Activated naive CD4-positive, alpha-beta T cell treated with anti-CD3 and anti-CD28 coated beads, Interleukin-2, amount 50 U/mL, for 72 hours (primary cell): ENCODE measurements around the gene TACR1. TPM values are rescaled to one million over a fixed set of nuclear protein-coding genes. Genes with fewer than 3 reads are reported as not detected.

ENCODE experiments used
- ATAC-seq, 2 donors: fragments of 150-1000 bp; cut with Tn5 transposase; 2 replicates each; pipeline ENCODE4 v1.10.0; 2021; ENCODE audit warnings: mild to moderate bottlenecking in 2 of 2, moderate library complexity in 2 of 2
- DNase-seq, 2 donors: peaks; one replicate each; pipeline ENCODE4 v3.0.0; 2021 to 2022; ENCODE audit warnings: low spot score in 2 of 2
- H3K27ac Mint-ChIP-seq, 2 donors: one replicate each; pipeline ENCODE4 v1.8.0; 2022; ENCODE audit warnings: mild to moderate bottlenecking in 2 of 2, mixed read lengths in 2 of 2
- H3K36me3 Mint-ChIP-seq, 2 donors: one replicate each; pipeline ENCODE4 v1.8.0; 2022; ENCODE audit warnings: mixed read lengths in 2 of 2
- H3K9me3 Mint-ChIP-seq, 2 donors: one replicate each; pipeline ENCODE4 v1.8.0; 2022; ENCODE audit warnings: mixed read lengths in 2 of 2
- total RNA-seq, 2 donors: library from RNA; stranded (reverse); gene quantifications; one replicate each; pipeline ENCODE4 v1.2.3, GENCODE V29; 2022

TACR1 gene
- total RNA-seq, 2 donors from 2014 or later: not detected

- H3K9me3 Mint-ChIP-seq: no peaks in the 10 kb centered on the region
- DNase-seq: no peak
- ATAC-seq: no peak
- no peaks in the 10 kb centered on the region for H3K36me3 Mint-ChIP-seq
- H3K27ac Mint-ChIP-seq: no peak overlapping the region
These were observed 145.0 kb downstream of the TACR1 start for GRCh38 chr2:75054296-75054695.

- ATAC-seq: peak; percentile 29 to 56
These were observed 145.7 kb downstream of the TACR1 start for GRCh38 chr2:75053484-75054112.

GRCh38 chr2:75047992-75048625 lies 151.2 kb downstream of the TACR1 start:
- H3K36me3 Mint-ChIP-seq: no peaks in the 10 kb centered on the region
- DNase-seq (no peak), ATAC-seq (no peak)
- no peak overlapping the region for H3K27ac Mint-ChIP-seq
- no peaks in the 10 kb centered on the region for H3K9me3 Mint-ChIP-seq

More at GRCh38 chr2:75053484-75054112, 145.7 kb downstream of the TACR1 start:
- H3K27ac Mint-ChIP-seq: no peak overlapping the region
- H3K9me3 Mint-ChIP-seq: no peaks in the 10 kb centered on the region
- no peaks in the 10 kb centered on the region for H3K36me3 Mint-ChIP-seq
- peak in 1 of 2 donors; percentile 11 for DNase-seq

GRCh38 chr2:75047189-75047991 lies 151.9 kb downstream of the TACR1 start:
- no peak for DNase-seq
- no peaks in the 10 kb centered on the region for H3K9me3 Mint-ChIP-seq
- ATAC-seq: no peak
- H3K36me3 Mint-ChIP-seq: no peaks in the 10 kb centered on the region
- no peak overlapping the region for H3K27ac Mint-ChIP-seq

- Mint-ChIP-seq H3K9me3 (no peaks in the 10 kb centered on the region), H3K36me3 (no peaks in the 10 kb centered on the region), H3K27ac (no peak overlapping the region)
- DNase-seq (no peak), ATAC-seq (no peak)
These were observed 153.7 kb downstream of the TACR1 start for GRCh38 chr2:75045526-75046050.

GRCh38 chr2:75044291-75044690 lies 155.0 kb downstream of the TACR1 start:
- Mint-ChIP-seq H3K36me3 (no peaks in the 10 kb centered on the region), H3K9me3 (no peaks in the 10 kb centered on the region), H3K27ac (no peak overlapping the region)
- DNase-seq (no peak), ATAC-seq (no peak)

- Mint-ChIP-seq H3K9me3 (no peaks in the 10 kb centered on the region), H3K36me3 (no peaks in the 10 kb centered on the region), H3K27ac (no peak overlapping the region)
- ATAC-seq (no peak), DNase-seq (no peak)
These were observed 156.5 kb downstream of the TACR1 start for GRCh38 chr2:75042823-75043222.

- DNase-seq (no peak), ATAC-seq (no peak)
- Mint-ChIP-seq H3K27ac (peak overlapping the region in 1 of 2 donors; percentile 33), H3K36me3 (no peaks in the 10 kb centered on the region), H3K9me3 (no peaks in the 10 kb centered on the region)
These were observed 157.4 kb downstream of the TACR1 start for GRCh38 chr2:75041731-75042600.

GRCh38 chr2:75041226-75041625 lies 158.1 kb downstream of the TACR1 start:
- H3K27ac Mint-ChIP-seq: no peak overlapping the region
- ATAC-seq: no peak
- no peaks in the 10 kb centered on the region for H3K36me3 Mint-ChIP-seq
- DNase-seq: no peak
- H3K9me3 Mint-ChIP-seq: no peaks in the 10 kb centered on the region

- DNase-seq (no peak), ATAC-seq (no peak)
- H3K9me3 Mint-ChIP-seq: no peaks in the 10 kb centered on the region
- H3K36me3 Mint-ChIP-seq: no peaks in the 10 kb centered on the region
- H3K27ac Mint-ChIP-seq: no peak overlapping the region
These were observed 163.6 kb downstream of the TACR1 start for GRCh38 chr2:75035444-75036353.

GRCh38 chr2:75033516-75033915 lies 165.8 kb downstream of the TACR1 start:
- no peaks in the 10 kb centered on the region for H3K36me3 Mint-ChIP-seq
- no peak overlapping the region for H3K27ac Mint-ChIP-seq
- ATAC-seq (no peak), DNase-seq (no peak)
- no peaks in the 10 kb centered on the region for H3K9me3 Mint-ChIP-seq

- DNase-seq: no peak
- no peak for ATAC-seq
- Mint-ChIP-seq H3K27ac (no peak overlapping the region), H3K9me3 (no peaks in the 10 kb centered on the region), H3K36me3 (no peaks in the 10 kb centered on the region)
These were observed 167.2 kb downstream of the TACR1 start for GRCh38 chr2:75031906-75032803.

GRCh38 chr2:75031171-75031570 lies 168.1 kb downstream of the TACR1 start:
- no peaks in the 10 kb centered on the region for H3K36me3 Mint-ChIP-seq
- DNase-seq: no peak
- no peak overlapping the region for H3K27ac Mint-ChIP-seq
- H3K9me3 Mint-ChIP-seq: no peaks in the 10 kb centered on the region
- no peak for ATAC-seq

GRCh38 chr2:75030218-75031009 lies 168.9 kb downstream of the TACR1 start:
- DNase-seq (no peak), ATAC-seq (peak; percentile 32 to 68)
- no peaks in the 10 kb centered on the region for H3K36me3 Mint-ChIP-seq
- no peaks in the 10 kb centered on the region for H3K9me3 Mint-ChIP-seq
- no peak overlapping the region for H3K27ac Mint-ChIP-seq
